HEK293 (cell line): ENCODE data around the gene ARHGAP21.

ENCODE experiments used
- CTCF ChIA-PET: fragments of 350-600 bp; formaldehyde crosslinking; extraction: SDS; loops from one replicate; lab custom pipeline; 2021; ENCODE audit warnings: antibody characterized with exemption; lab: Yijun Ruan, JAX
- POLR2A ChIA-PET: fragments of 300-600 bp; formaldehyde crosslinking; extraction: SDS; loops from one replicate; lab custom pipeline; 2020; ENCODE audit warnings: antibody characterized with exemption, inconsistent platforms; lab: Yijun Ruan, JAX
- H3K27ac ChIP-seq: fragments of 200-500 bp; sonication (Bioruptor generic); 2 replicates; pipeline ENCODE4 v1.5.1; 2014; ENCODE audit warnings: low read depth, low read length, control low read depth, inconsistent platforms; ENCODE audit errors: extremely low read depth
- H3K36me3 ChIP-seq, 2 experiments: fragments of 200-500 bp in 1 of 2; sonication (Bioruptor generic) in 1 of 2; 1 replicate in 1 of 2; 2 replicates in 1 of 2; pipeline ENCODE4 v1.5.1; 2014 to 2017; ENCODE audit warnings: inconsistent platforms in 2 of 2, low read length in 2 of 2; ENCODE audit not compliant: control insufficient read depth in 2 of 2, insufficient read depth in 1 of 2
- H3K4me1 ChIP-seq: fragments of 200-500 bp; sonication (Bioruptor generic); 2 replicates; pipeline ENCODE4 v1.5.1; 2014; ENCODE audit warnings: mild to moderate bottlenecking, low read length, inconsistent platforms; ENCODE audit not compliant: control insufficient read depth, insufficient read depth
- H3K4me3 ChIP-seq: 2 replicates; pipeline ENCODE4 v1.5.1; 2011; ENCODE audit warnings: low read depth, mild to moderate bottlenecking, control low read depth, low read length, moderate library complexity
- H3K9me3 ChIP-seq: fragments of 200-500 bp; sonication (Bioruptor generic); 2 replicates; pipeline ENCODE4 v1.5.1; 2014; ENCODE audit warnings: low read depth, low read length, inconsistent platforms; ENCODE audit not compliant: control insufficient read depth, insufficient read depth
- HOXD13 ChIP-seq: sonication (generic); formaldehyde crosslinking; IDR thresholded peaks from 2 replicates; pipeline ENCODE4 v1.8.0; 2022; ENCODE audit warnings: missing genetic modification reagents, borderline replicate concordance
- MZF1 ChIP-seq: fragments of 450-650 bp; formaldehyde crosslinking; IDR thresholded peaks from 2 replicates; pipeline ENCODE4 v1.5.1; 2017; ENCODE audit warnings: missing biosample characterization, missing genetic modification characterization, borderline replicate concordance
- YY2 ChIP-seq: fragments of 450-650 bp; formaldehyde crosslinking; IDR thresholded peaks from 2 replicates; pipeline ENCODE4 v1.5.1; 2016; ENCODE audit warnings: missing biosample characterization, missing genetic modification characterization
- ZNF184 ChIP-seq: fragments of 450-650 bp; IDR thresholded peaks from 2 replicates; pipeline ENCODE4 v1.5.1; 2018; ENCODE audit warnings: missing biosample characterization, mild to moderate bottlenecking, missing genetic modification characterization
- ZNF214 ChIP-seq: fragments of 450-650 bp; formaldehyde crosslinking; IDR thresholded peaks from 2 replicates; pipeline ENCODE4 v1.5.1; 2017; ENCODE audit warnings: missing biosample characterization, mild to moderate bottlenecking, missing genetic modification characterization, borderline replicate concordance
- ZNF23 ChIP-seq: fragments of 450-650 bp; formaldehyde crosslinking; IDR thresholded peaks from 2 replicates; pipeline ENCODE4 v1.5.1; 2016; ENCODE audit warnings: missing biosample characterization, missing genetic modification characterization, borderline replicate concordance
- ZNF394 ChIP-seq: fragments of 450-650 bp; formaldehyde crosslinking; IDR thresholded peaks from 2 replicates; pipeline ENCODE4 v1.5.1; 2016; ENCODE audit warnings: missing biosample characterization, missing genetic modification characterization, mild to moderate bottlenecking, moderate library complexity, borderline replicate concordance
- ZNF514 ChIP-seq: fragments of 450-650 bp; formaldehyde crosslinking; IDR thresholded peaks from 2 replicates; pipeline ENCODE4 v1.5.1; 2016; ENCODE audit warnings: missing biosample characterization, missing genetic modification characterization
- ZNF629 ChIP-seq: fragments of 450-650 bp; formaldehyde crosslinking; IDR thresholded peaks from 2 replicates; pipeline ENCODE4 v1.5.1; 2017; ENCODE audit warnings: missing biosample characterization, missing genetic modification characterization
- ZNF701 ChIP-seq: fragments of 450-650 bp; formaldehyde crosslinking; IDR thresholded peaks from 2 replicates; pipeline ENCODE4 v1.5.1; 2016; ENCODE audit warnings: missing biosample characterization, missing genetic modification characterization
- ZNF768 ChIP-seq: fragments of 450-650 bp; formaldehyde crosslinking; IDR thresholded peaks from 2 replicates; pipeline ENCODE4 v1.5.1; 2018; ENCODE audit warnings: missing biosample characterization, mild to moderate bottlenecking, missing genetic modification characterization
- ZNF776 ChIP-seq: fragments of 450-650 bp; formaldehyde crosslinking; IDR thresholded peaks from 2 replicates; pipeline ENCODE4 v1.5.0; 2017; ENCODE audit warnings: missing biosample characterization, missing genetic modification characterization, borderline replicate concordance
- ZNF791 ChIP-seq: fragments of 450-650 bp; formaldehyde crosslinking; IDR thresholded peaks from 2 replicates; pipeline ENCODE4 v1.5.1; 2016; ENCODE audit warnings: missing biosample characterization, missing genetic modification characterization
- ZSCAN23 ChIP-seq: fragments of 450-650 bp; formaldehyde crosslinking; IDR thresholded peaks from 2 replicates; pipeline ENCODE4 v1.5.1; 2016; ENCODE audit warnings: missing biosample characterization, missing genetic modification characterization
- TF ChIP-seq, protein P1 (sequence below): fragments of 450-650 bp; formaldehyde crosslinking; IDR thresholded peaks from 2 replicates; pipeline ENCODE4 v1.5.1; 2016; ENCODE audit warnings: missing biosample characterization, missing genetic modification characterization
- TF ChIP-seq, protein P2 (sequence below): fragments of 450-650 bp; formaldehyde crosslinking; IDR thresholded peaks from 2 replicates; pipeline ENCODE4 v1.5.1; 2016; ENCODE audit warnings: missing biosample characterization, missing genetic modification characterization
- TF ChIP-seq, protein P3 (sequence below): fragments of 450-650 bp; formaldehyde crosslinking; IDR thresholded peaks from 2 replicates; pipeline ENCODE4 v1.5.1; 2016; ENCODE audit warnings: missing biosample characterization, missing genetic modification characterization
- TF ChIP-seq, protein P4 (sequence below): fragments of 450-650 bp; formaldehyde crosslinking; IDR thresholded peaks from 2 replicates; pipeline ENCODE4 v1.5.1; 2016; ENCODE audit warnings: missing biosample characterization, missing genetic modification characterization
- TF ChIP-seq, protein P5 (sequence below): fragments of 450-650 bp; formaldehyde crosslinking; conservative IDR thresholded peaks from 2 replicates; pipeline ENCODE4 v1.5.1; 2016; ENCODE audit warnings: low read depth, missing biosample characterization, missing genetic modification characterization
- TF ChIP-seq, protein P6 (sequence below): fragments of 450-650 bp; formaldehyde crosslinking; IDR thresholded peaks from 2 replicates; pipeline ENCODE4 v1.5.1; 2017; ENCODE audit warnings: missing biosample characterization, missing genetic modification characterization

The ARHGAP21 gene

DNA sequence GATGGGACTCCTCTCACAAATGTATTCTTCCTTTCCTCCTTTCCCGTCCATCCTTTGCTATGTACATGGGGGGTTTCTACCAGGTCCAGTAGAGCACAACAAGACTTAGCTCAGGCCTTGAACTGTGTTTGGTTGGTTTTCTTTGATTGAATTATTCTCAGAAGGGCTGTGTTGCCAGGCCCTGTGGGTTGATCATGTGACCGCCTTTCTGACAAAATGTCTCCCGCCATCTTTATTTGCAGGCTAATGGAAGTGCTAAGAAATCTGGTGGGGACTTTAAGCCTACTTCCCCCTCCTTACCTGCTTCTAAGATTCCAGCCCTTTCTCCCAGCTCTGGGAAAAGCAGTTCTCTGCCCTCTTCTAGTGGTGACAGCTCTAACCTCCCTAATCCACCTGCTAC, 178.1 kb downstream of the ARHGAP21 start:
- Histone ChIP-seq H3K9me3 (no peaks in the 10 kb centered on the region), H3K4me1 (no peaks in the 10 kb centered on the region), H3K36me3 (peaks cover 0 to 26% of the 10 kb centered on the region in 2 experiments; a peak in 1 of 3 replicates), H3K4me3 (no peak overlapping the region), H3K27ac (no peak overlapping the region)
- ChIA-PET POLR2A (no interaction called here), CTCF (interaction anchor here (0.6 to 1.3 kb wide), 2 partner anchors 12 to 18 kb away, joined by 4 to 5 read pairs; no protein-coding TSS in a partner anchor)
- TF ChIP-seq, protein P1, sequence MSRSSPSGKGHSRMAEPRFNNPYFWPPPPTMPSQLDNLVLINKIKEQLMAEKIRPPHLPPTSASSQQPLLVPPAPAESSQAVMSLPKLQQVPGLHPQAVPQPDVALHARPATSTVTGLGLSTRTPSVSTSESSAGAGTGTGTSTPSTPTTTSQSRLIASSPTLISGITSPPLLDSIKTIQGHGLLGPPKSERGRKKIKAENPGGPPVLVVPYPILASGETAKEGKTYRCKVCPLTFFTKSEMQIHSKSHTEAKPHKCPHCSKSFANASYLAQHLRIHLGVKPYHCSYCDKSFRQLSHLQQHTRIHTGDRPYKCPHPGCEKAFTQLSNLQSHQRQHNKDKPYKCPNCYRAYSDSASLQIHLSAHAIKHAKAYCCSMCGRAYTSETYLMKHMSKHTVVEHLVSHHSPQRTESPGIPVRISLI (tag by site-specific recombination): no peak
- TF ChIP-seq, protein P2, sequence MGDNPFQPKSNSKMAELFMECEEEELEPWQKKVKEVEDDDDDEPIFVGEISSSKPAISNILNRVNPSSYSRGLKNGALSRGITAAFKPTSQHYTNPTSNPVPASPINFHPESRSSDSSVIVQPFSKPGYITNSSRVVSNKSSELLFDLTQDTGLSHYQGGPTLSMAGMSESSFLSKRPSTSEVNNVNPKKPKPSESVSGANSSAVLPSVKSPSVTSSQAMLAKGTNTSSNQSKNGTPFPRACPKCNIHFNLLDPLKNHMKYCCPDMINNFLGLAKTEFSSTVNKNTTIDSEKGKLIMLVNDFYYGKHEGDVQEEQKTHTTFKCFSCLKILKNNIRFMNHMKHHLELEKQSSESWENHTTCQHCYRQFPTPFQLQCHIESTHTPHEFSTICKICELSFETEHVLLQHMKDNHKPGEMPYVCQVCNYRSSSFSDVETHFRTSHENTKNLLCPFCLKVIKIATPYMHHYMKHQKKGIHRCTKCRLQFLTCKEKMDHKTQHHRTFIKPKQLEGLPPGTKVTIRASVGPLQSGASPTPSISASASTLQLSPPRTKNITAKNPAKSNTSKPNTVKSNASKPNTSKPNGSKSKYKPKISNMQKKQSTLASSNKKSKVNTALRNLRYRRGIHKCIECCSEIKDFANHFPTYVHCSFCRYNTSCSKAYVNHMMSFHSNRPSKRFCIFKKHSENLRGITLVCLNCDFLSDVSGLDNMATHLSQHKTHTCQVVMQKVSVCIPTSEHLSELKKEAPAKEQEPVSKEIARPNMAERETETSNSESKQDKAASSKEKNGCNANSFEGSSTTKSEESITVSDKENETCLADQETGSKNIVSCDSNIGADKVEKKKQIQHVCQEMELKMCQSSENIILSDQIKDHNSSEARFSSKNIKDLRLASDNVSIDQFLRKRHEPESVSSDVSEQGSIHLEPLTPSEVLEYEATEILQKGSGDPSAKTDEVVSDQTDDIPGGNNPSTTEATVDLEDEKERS: no peak
- TF ChIP-seq, protein P3, sequence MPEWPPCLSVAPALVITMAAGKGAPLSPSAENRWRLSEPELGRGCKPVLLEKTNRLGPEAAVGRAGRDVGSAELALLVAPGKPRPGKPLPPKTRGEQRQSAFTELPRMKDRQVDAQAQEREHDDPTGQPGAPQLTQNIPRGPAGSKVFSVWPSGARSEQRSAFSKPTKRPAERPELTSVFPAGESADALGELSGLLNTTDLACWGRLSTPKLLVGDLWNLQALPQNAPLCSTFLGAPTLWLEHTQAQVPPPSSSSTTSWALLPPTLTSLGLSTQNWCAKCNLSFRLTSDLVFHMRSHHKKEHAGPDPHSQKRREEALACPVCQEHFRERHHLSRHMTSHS (tag by site-specific recombination): no peak
- TF ChIP-seq ZNF394 (tag by site-specific recombination) (no peak), HOXD13 (no peak), ZNF184 (tag by site-specific recombination) (no peak), ZNF776 (no peak), MZF1 (tag by site-specific recombination) (no peak)
- TF ChIP-seq, protein P4, sequence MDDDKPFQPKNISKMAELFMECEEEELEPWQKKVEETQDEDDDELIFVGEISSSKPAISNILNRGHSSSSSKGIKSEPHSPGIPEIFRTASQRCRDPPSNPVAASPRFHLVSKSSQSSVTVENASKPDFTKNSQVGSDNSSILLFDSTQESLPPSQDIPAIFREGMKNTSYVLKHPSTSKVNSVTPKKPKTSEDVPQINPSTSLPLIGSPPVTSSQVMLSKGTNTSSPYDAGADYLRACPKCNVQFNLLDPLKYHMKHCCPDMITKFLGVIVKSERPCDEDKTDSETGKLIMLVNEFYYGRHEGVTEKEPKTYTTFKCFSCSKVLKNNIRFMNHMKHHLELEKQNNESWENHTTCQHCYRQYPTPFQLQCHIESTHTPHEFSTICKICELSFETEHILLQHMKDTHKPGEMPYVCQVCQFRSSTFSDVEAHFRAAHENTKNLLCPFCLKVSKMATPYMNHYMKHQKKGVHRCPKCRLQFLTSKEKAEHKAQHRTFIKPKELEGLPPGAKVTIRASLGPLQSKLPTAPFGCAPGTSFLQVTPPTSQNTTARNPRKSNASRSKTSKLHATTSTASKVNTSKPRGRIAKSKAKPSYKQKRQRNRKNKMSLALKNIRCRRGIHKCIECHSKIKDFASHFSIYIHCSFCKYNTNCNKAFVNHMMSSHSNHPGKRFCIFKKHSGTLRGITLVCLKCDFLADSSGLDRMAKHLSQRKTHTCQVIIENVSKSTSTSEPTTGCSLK (tag by site-specific recombination): no peak
- TF ChIP-seq, protein P5, sequence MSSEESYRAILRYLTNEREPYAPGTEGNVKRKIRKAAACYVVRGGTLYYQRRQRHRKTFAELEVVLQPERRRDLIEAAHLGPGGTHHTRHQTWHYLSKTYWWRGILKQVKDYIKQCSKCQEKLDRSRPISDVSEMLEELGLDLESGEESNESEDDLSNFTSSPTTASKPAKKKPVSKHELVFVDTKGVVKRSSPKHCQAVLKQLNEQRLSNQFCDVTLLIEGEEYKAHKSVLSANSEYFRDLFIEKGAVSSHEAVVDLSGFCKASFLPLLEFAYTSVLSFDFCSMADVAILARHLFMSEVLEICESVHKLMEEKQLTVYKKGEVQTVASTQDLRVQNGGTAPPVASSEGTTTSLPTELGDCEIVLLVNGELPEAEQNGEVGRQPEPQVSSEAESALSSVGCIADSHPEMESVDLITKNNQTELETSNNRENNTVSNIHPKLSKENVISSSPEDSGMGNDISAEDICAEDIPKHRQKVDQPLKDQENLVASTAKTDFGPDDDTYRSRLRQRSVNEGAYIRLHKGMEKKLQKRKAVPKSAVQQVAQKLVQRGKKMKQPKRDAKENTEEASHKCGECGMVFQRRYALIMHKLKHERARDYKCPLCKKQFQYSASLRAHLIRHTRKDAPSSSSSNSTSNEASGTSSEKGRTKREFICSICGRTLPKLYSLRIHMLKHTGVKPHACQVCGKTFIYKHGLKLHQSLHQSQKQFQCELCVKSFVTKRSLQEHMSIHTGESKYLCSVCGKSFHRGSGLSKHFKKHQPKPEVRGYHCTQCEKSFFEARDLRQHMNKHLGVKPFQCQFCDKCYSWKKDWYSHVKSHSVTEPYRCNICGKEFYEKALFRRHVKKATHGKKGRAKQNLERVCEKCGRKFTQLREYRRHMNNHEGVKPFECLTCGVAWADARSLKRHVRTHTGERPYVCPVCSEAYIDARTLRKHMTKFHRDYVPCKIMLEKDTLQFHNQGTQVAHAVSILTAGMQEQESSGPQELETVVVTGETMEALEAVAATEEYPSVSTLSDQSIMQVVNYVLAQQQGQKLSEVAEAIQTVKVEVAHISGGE (tag by site-specific recombination): no peak

DNA sequence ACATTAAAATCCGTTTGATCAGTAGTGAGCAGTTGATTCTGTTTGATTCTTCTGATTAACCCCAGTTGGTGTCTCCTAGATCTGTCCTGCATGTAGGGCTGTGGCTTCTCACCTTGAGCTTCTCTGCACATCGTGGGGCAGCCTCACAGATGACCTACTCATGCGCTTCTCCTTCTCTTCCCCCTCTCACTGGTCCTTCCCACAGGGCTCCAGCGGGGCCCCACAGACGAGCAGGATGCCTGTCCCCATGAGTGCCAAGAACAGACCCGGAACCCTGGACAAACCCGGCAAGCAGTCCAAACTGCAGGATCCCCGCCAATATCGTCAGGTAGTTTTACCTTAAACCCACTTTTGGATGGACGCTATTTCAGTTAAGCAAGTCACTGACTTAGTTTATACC, 178.9 kb downstream of the ARHGAP21 start:
- H3K36me3 ChIP-seq: peaks cover 0 to 27% of the 10 kb centered on the region in 2 experiments; a peak in 1 of 3 replicates
- no peaks in the 10 kb centered on the region for H3K9me3 ChIP-seq
- H3K4me3 ChIP-seq: no peak overlapping the region
- ChIA-PET POLR2A (no interaction called here), CTCF (no interaction called here)
- no peaks in the 10 kb centered on the region for H3K4me1 ChIP-seq
- H3K27ac ChIP-seq: no peak overlapping the region
- TF ChIP-seq ZNF214 (no peak), ZNF629 (tag by site-specific recombination) (no peak), ZNF768 (tag by site-specific recombination) (no peak), ZNF514 (no peak), ZNF701 (no peak), ZSCAN23 (tag by site-specific recombination) (no peak), ZNF791 (tag by site-specific recombination) (no peak), ZNF23 (tag by site-specific recombination) (no peak), YY2 (tag by site-specific recombination) (no peak)
- TF ChIP-seq, protein P6, sequence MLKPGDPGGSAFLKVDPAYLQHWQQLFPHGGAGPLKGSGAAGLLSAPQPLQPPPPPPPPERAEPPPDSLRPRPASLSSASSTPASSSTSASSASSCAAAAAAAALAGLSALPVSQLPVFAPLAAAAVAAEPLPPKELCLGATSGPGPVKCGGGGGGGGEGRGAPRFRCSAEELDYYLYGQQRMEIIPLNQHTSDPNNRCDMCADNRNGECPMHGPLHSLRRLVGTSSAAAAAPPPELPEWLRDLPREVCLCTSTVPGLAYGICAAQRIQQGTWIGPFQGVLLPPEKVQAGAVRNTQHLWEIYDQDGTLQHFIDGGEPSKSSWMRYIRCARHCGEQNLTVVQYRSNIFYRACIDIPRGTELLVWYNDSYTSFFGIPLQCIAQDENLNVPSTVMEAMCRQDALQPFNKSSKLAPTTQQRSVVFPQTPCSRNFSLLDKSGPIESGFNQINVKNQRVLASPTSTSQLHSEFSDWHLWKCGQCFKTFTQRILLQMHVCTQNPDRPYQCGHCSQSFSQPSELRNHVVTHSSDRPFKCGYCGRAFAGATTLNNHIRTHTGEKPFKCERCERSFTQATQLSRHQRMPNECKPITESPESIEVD (tag by site-specific recombination): no peak
